EL (cell line): ENCODE data around the gene NEURL2.
"Not testable (repeated sequence)": the region's sequence is repeated elsewhere in the genome, so short reads cannot be mapped to it uniquely, and the experiment has no call there.

Source experiments
- DNase-seq: peaks from one replicate; pipeline ENCODE4 v3.0.0-alpha.2; 2016

Gene NEURL2, protein sequence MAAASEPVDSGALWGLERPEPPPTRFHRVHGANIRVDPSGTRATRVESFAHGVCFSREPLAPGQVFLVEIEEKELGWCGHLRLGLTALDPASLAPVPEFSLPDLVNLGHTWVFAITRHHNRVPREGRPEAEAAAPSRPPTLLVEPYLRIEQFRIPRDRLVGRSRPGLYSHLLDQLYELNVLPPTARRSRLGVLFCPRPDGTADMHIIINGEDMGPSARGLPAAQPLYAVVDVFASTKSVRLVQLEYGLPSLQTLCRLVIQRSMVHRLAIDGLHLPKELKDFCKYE

DNA sequence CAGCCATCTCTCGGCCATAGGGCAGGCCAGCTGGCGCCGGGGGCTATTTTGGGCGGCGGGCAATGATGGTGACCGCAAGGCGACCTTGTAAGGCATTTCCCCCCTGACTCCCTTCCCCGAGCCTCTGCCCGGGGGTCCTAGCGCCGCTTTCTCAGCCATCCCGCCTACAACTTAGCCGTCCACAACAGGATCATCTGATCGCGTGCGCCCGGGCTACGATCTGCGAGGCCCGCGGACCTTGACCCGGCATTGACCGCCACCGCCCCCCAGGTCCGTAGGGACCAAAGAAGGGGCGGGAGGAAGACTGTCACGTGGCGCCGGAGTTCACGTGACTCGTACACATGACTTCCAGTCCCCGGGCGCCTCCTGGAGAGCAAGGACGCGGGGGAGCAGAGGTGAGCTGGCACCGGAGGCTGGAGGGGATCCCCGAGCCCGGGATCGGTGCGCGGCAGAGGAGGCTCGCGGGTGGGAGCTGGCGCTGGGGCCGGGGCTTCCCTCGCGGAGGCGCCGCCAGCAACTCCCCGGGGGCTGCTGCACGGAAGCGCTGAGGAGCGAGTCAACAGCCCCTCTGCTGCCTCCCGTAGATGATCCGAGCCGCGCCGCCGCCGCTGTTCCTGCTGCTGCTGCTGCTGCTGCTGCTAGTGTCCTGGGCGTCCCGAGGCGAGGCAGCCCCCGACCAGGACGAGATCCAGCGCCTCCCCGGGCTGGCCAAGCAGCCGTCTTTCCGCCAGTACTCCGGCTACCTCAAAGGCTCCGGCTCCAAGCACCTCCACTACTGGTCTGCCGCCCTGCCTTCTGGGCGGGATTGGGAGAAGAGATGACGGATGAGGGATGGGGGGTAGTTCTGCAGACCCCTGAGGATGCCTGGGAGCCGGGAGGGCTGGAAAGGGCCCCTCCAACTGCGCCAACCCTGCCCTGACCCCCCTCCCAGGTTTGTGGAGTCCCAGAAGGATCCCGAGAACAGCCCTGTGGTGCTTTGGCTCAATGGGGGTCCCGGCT lies at the start of gene NEURL2, which contains the start of gene CTSA:
TSS of gene NEURL2 (minus strand) at position 224 of the 999 bp plus-strand sequence. CDS start at position 7, 217 bp downstream.
TSS of gene CTSA (plus strand) at position 351 of the 999 bp plus-strand sequence. CDS start at position 585, 234 bp downstream.
- DNase-seq: peak; percentile 92

DNA sequence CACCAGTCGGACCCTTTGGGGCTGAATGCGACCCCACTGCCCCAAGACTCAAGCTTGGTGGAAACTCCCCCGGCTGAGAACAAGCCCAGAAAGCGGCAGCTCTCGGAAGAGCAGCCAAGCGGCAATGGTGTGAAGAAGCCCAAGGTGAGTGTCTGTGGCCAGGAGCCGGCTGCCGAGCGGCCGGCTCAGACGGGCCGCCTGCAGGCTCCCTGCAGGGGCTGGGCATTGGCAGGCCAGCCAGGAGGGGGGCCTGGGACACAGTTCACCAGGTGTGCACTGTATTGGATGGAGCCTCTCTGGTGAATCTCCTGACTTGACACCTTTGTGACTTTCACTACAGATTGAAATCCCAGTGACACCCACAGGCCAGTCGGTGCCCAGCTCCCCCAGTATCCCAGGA lies 49.5 kb upstream of the NEURL2 start:
- DNase-seq: no peak

DNA sequence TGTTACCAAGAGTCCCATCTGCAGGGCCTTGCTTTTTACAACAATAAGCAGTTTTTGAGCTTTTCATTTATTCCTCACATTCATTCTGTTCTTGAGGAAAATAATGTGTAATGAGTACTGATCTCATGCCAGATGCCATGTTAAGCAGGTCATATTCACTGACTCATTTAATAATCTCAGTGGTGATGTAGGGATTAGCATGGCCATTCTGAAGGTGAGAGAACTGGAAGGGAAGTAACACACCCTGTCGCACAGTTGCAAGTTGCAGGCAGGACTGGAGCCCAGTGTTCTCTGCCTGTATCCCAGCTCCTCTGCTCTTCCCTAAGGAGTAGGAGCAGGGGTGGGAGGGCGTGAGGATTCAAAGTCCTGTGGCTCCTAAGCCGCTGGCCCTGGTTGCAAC lies 49.0 kb upstream of the NEURL2 start:
- no peak for DNase-seq

DNA sequence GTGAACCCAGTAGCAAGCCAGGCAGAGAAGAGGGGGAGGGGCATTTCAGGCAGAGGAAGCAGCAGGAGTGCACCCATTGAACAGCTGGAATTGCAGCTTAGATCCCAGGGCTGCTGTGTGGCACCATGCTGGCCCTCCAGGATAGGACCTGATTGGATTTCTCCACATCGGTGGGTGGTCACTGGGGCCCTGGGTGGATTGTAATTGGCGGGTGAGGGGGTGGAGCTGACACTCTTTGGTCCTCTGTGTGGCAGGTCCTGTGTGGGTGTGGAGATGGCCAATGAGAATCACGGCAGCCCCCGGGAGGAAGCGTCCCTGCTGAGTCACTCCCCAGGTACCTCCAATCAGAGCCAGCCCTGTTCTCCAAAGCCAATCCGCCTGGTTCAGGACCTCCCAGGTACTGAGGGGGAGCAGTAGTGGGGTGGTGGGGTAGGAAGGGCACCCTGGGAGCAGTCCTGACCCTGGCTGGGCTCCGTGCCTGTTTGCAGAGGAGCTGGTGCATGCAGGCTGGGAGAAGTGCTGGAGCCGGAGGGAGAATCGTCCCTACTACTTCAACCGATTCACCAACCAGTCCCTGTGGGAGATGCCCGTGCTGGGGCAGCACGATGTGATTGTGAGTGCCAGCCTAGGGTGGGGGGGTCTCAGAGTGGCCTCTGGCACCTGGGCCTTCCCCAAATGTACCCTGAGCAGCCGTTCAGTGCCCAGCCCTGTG lies 47.9 kb upstream of the NEURL2 start:
- no peak for DNase-seq

DNA sequence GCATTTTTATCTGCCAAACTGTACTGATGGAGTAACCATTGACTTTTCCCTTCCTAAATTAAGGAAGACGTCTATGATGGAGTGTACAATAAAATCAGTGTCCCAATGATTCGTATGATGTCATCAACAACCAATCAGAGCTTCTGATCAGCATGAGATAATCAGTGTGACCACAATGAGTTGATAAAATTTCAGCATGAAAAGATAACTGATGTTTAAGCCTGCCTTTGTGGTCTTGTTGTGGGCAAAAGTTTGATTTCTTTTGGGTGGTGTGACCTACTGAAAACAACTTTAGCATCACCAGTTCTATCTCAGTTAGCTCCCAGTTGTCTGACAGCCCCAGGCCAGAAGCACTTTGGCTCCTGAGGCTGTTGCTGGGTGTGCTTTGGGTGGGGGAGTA lies 46.8 kb upstream of the NEURL2 start:
- DNase-seq: peak; percentile 41

DNA sequence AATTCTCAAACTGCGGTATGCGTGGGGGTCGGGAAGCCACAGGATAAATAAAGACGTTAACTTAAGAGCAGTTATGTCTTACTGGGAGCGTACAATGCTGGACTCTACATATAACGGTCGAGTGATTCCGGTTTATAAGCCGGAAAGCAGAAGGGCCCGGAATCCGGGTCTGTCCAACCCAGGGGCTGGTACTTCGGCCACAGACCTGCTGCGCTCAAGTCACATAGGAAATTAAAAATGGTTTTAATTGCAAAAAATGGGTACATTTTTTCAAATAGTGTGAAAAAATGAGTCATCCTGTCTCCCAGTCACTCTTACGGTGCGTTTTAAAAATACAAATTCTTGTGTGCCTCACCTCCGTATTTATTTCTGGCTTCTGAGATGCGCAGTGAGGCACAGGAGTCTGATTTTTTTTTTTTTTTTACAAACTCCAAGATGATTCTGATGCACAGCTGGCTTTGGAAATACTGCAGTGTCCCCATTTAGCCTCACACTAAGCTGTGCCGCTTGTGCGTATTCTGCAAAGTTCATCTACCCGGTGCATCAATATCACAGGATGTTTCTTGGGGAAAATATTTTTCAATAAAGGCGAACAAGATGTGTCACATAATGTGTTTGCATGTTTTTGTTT lies 44.5 kb upstream of the NEURL2 start:
- DNase-seq: peak; percentile 25

DNA sequence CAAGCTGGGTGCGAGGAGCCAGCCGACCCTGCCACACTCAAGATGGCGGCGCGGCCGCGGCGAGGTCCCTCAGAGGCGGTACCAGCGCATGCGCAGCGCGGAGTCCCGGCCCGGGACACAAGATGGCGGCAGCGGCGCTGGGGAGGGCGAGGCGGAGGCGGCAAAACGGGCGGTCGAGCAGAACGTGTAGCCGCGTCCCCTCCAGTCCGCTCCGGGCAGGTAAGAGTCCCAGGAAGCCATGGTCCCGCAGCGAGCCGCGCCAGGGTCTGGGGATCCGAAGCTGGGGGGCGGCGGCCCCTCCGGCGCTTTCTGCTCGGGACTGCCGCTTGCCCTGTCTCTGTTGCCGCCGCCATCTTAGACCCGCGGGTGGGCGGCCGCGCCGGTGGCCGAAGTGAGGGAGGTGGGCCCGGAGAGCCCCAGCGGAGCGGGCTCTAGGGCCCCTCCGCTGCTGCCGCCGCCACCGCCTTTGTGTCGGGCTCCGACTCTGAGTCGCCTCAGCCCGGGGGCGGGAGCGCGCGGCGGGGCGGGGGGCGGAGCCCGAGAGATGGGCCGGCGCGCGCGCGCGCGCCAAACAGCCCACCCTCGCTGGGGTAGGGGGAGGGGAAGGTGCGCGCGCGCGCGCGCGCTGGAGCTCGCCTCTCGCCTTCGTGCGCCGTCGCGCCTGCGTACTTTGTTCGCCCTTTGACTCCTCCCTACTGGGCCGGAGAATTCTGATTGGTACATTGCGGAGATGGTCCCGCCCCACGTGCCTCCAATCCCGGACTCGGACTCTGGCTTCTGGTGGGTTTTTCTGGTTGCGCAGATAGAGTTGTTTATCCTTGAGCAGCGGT lies 43.8 kb upstream of the NEURL2 start, which contains the start of gene PCIF1:
TSS of gene PCIF1 (plus strand) at position 98 of the 830 bp plus-strand sequence. CDS start 4,317 bp downstream, outside the sequence.
- DNase-seq: peak; percentile 98

DNA sequence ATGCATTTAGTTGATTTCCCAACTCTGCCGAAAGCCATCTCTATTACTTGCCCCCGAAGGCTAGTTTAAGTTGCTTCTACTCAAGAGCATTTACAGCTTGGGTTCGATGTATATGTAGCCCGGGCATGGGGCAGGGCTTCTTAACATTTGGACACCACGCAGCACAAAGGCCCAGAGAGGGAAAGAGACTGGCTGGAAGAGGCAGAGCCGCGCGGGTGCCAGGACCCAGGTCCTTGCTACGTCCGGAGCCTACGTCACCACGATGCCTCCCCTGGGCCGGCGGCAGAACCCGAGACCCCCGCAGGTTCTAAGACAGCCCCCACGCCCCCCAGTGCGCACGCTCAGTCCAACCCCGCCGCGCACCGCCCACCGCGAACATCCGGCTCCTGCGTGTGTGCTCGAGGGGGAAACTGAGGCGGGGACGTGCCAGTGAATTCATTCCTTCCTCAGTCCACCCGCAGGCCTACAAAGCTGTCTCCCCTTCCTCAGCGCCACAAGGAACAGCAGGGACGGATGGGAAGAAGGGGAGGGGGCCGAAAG lies 43.1 kb upstream of the NEURL2 start:
- DNase-seq: peak; percentile 56

DNA sequence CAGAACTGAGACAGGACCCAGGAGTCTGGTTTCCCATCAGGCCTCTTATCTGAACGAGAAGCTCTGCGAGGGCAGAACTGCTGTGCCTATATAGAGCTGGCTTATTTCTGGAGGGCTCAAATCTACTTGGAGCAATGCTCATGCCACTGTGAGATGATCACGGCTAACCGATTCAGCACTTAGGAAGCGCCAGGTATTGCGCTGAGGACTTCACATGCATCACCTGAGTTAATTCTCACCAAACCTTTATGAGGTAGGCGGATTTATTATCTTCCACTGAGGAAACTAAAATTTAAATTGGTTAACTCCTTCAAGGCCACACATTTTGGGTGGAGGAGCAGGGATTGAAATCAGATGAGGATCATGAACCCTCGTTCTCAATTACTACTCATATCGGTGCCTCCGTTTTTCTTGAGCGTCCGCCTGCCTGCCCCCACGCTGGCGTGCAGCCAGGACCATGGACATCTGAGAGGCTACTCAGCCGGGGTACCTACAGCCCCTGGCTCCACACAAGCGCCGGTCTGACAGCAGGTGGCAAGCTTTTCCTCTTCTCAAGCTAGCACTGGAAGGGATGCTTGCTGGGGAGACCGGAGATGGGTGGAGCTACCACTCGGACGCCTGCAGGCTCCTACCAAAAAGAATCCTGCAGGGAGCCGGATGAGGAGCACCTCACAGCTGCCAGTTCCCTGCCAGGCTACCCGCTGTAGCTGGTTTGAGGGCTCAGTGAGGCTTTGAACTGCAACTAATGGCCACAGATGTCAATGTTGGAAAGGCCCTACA lies 42.4 kb upstream of the NEURL2 start:
- peak; percentile 83 for DNase-seq

DNA sequence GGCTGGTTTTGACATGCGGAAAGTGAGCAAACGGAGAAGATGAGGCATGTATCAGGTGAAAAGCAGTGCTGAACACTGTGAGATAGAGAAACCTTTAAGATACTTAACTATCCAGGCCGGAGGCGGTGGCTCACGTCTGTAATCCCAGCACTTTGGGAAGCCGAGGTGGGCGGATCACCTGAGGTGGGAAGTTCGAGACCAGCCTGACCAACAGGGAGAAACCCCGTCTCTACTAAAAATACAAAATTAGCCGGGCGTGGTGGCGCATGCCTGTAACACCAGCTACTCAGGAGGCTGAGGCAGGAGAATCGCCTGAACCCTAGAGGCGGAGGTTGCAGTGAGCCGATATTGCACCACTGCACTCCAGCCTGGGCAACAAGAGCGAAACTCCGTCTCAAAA lies 40.7 kb upstream of the NEURL2 start:
- not testable (repeated sequence) for DNase-seq

DNA sequence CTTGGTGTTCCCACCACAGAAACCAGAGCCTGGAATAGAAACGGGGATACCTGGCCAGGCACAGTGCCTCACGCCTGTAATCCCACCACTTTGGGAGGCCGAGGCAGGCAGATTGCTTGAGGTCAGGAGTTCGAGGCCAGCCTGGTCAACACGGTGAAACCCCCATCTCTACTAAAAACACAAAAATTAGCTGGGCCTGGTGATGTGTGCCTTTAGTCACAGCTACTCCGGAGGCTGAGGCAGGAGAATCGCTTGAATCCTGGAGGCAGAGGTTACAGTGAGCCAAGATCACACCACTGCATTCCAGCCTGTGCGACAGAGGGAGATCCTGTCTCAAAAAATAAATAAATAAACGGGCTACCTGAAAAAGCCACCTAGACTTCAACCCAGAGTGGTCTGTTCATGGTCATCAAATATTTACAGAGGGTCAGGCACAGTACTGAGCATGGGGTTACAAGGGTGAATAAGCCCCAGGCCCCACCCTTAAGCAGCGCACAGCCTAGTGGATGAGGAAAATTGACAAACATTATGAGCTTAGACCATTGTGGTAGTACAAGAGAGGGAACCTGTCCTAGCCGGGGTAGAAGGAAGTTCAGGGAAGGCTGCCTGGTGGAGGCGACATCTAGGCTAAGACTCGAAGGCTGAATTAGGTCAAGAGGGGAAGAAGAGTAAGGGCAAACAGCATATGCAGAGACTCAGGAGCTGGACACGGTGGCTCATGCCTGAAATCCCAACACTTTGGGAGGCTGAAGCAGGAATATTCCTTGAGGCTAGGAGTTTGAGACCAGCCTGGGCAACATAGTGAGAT lies 36.3 kb upstream of the NEURL2 start:
- no peak for DNase-seq

DNA sequence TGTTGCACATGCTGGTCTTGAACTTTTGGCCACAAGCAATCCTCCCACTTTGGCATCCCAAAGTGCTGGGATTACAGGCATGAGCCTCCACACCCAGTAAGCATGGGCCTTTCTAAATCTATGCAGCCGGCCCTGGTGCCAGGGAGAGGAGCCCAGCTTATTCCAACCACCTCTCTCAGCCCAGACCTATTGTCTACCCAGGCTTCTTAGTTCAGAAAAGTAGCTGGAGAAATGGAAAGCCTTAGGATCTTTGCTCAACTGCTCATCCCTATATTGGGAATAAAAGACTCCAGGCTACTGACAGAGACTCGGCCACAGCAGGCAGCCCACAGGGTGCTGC lies 35.7 kb upstream of the NEURL2 start:
- DNase-seq: no peak

DNA sequence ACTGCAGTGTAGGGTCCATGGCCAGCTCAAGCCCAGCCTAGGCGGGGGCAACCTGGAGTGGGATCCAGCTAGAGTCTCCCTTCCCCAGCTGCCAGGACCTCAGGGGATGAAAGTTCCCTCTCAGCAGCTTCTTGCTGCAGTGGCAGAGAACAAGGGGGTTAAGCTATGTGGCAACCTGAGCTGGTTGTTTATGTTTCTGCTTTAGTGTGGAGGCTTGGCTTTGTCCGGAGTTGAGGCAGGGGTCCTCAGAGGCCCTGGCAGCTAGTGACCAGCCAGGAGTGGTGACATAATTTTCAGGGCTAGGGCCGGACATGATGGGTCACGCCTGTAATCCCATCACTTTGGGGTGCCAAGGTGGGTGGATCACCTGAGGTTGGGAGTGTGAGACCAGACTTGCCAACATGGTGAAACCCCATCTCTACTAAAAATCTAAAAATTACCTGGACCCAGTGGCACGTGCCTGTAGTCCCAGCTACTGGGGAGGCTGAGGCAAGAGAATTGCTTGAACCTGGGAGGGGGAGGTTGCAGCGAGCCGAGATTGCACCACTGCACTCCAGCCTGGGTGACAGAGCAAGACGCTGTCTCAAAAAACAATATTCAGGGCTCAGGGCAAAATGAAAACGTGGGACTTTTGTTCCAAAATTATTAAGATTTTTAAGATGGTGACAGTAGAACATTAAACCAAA lies 35.0 kb upstream of the NEURL2 start:
- no peak for DNase-seq

DNA sequence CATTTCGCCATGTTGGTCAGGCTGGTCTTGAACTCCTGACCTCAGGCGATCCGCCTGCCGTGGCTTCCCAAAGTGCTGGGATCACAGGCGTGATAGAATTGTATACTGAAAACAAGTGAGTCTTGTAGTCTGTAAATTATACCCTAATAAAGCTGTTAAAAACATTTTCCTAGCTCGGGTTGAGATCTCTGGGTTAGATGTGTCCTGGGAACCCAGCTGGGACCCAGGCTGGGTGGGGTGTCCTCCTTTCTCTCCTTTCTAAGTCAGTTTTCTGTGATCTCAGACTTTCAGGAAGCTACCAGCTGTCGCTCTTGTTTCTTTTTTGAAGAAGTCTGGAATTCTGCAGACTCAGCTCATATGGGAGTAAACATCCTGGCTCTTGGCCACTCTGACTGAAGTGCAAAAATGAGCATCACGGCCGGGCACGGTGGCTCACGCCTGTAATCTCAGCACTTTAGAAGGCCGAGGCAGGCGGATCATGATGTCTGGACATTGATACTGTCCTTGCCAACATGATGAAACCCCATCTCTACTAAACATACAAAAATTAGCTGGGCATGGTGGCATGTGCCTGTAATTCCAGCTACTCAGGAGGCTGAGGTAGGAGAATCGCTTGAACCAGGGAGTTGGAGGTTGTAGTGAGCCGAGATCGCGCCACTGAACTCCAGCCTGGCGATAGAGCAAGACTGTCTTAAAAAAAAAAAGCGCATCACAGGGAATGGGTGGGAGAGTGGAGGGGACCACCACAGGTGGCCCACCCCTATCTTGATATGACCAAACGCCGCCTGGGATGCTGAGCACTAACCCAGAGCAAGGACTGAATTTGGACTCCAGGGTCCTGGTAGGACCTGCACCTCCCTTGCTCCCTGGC lies 33.6 kb upstream of the NEURL2 start:
- DNase-seq: no peak

DNA sequence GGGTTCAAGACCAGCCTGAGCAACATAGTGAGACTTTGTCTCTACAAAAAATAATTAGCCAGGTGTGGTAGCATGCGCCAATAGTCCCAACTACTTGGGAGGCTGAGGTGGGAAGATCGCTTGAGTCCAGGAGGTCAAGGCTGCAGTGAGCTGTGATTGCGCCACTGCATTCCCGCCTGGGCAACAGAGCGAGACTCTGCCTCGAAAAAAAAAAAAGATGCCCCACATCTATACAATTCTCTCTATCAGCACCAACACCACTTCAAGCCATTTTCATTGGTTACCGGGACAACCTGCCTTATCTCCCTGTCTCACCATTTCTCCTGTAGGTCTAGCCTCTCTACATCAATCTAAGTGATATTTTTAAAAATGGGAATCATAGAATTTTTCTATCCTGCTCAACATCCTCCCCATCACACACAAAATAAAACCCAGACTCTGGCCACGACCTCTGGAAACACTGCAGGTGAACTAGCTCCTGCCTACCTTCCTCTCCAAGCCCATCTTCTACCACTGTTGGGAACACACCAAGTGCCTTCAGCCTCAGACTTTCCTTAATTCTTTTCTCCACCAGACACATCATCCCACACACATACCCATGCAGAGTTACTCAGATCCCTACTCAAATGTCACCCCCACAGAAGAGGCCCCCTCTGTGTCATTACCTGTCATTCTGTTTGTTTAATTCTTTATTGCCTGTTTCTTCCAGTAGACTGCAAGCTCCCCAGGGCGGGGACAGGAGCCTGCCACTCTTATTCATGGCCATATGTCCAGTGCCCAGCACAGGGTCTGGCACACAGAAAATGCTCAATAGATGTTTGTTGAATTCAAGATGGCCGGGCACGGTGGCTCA lies 30.6 kb upstream of the NEURL2 start:
- no peak for DNase-seq

DNA sequence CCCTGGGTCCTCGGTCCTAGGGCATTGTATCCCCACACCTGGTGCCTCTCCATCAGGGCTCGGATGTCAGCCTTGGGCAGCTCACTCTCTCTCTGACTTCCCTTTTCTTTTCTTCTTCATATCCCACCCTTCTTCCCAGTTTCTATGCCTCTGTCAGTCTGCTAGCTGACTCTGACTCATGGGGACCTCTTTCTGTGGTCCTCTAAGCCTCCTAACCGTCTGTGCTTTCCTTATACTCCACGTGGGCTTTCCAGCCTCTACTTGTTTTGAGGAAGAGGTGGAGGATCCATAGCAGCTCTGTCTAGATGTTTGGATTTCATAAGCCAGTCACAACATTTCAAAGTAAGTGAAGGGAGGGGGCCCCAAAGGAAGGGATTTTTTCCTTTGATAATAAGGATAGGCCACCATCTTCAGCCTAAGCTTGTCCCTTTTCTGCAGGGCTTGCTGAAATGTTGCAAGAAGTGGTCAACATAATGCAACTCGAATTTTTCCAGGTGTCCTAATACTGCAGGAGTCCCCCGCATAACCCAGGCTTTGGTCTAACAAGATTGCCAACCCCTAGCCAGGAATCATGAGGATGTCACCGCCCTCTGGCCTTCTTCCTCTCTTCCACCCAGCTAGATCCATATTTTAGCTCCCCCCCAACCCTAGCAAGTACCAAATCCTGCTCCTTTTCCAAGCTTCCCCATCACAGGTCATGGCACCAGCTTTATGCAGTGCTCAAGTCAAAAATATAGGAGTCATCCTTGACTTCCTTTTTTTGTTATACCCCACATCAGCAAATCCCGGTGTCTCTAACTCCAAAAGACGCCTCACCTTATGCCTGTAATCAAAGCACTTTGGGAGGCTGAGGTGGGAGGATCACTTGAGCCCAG lies 29.7 kb upstream of the NEURL2 start:
- DNase-seq: no peak
